A549 (cell line): ENCODE data around the gene DAB1.

Experiments used
- BHLHE40 ChIP-seq: IDR thresholded peaks from 2 replicates; pipeline ENCODE4 v1.6.1; 2012; ENCODE audit warnings: low read depth, low read length, inconsistent platforms
- CHD2 ChIP-seq: fragments of 150-350 bp; IDR thresholded peaks from 2 replicates; pipeline ENCODE4 v1.6.1; 2014; ENCODE audit warnings: low read length; ENCODE audit not compliant: partially characterized antibody
- HDAC2 ChIP-seq: fragments of 200-600 bp; sonication (generic); IDR thresholded peaks from 2 replicates; pipeline ENCODE4 v1.6.1; 2016
- KDM1A ChIP-seq: fragments of 200-600 bp; sonication (generic); IDR thresholded peaks from 2 replicates; pipeline ENCODE4 v1.6.1; 2016; ENCODE audit warnings: low read depth, mild to moderate bottlenecking
- MAFK ChIP-seq: fragments of 450-650 bp; IDR thresholded peaks from 2 replicates; pipeline ENCODE4 v1.6.1; 2014; ENCODE audit not compliant: partially characterized antibody
- POLR2A ChIP-seq: IDR thresholded peaks from 2 replicates; pipeline ENCODE4 v1.6.1; 2012; ENCODE audit warnings: mild to moderate bottlenecking, low read length
- POLR2AphosphoS2 ChIP-seq: conservative IDR thresholded peaks from 2 replicates; pipeline ENCODE4 v1.6.1; 2012; ENCODE audit warnings: low read length, improper control_type of control experiment, inconsistent platforms
- RAD21 ChIP-seq, 2 experiments: fragments of >200 bp in 1 of 2; sonication (Bioruptor Twin) in 1 of 2; formaldehyde crosslinking in 1 of 2; IDR thresholded peaks in 1 of 2; conservative IDR thresholded peaks in 1 of 2; 2 replicates in 1 of 2; 3 replicates in 1 of 2; pipeline ENCODE4 v1.6.1; 2012 to 2018; ENCODE audit warnings: inconsistent platforms in 1 of 2
- RCOR1 ChIP-seq: fragments of 150-350 bp; IDR thresholded peaks from 2 replicates; pipeline ENCODE4 v1.6.1; 2014; ENCODE audit warnings: antibody characterized with exemption, low read length, low read depth
- SREBF2 ChIP-seq: fragments of 450-650 bp; IDR thresholded peaks from 2 replicates; pipeline ENCODE4 v1.6.1; 2014; ENCODE audit warnings: mild to moderate bottlenecking, moderate library complexity
- TF ChIP-seq, protein P1 (sequence below): fragments of >200 bp; sonication (Bioruptor Twin); formaldehyde crosslinking; IDR thresholded peaks from 3 replicates; pipeline ENCODE4 v1.5.1; 2016
- TF ChIP-seq, protein P2 (sequence below): fragments of 450-650 bp; IDR thresholded peaks from 2 replicates; pipeline ENCODE4 v1.6.1; 2014; ENCODE audit warnings: antibody characterized with exemption
- TF ChIP-seq, protein P3 (sequence below): fragments of >200 bp; sonication (Bioruptor Twin); formaldehyde crosslinking; IDR thresholded peaks from 2 replicates; pipeline ENCODE4 v1.6.1; 2016
- TF ChIP-seq, protein P4 (sequence below): IDR thresholded peaks from 2 replicates; pipeline ENCODE4 v1.6.1; 2012

DNA sequence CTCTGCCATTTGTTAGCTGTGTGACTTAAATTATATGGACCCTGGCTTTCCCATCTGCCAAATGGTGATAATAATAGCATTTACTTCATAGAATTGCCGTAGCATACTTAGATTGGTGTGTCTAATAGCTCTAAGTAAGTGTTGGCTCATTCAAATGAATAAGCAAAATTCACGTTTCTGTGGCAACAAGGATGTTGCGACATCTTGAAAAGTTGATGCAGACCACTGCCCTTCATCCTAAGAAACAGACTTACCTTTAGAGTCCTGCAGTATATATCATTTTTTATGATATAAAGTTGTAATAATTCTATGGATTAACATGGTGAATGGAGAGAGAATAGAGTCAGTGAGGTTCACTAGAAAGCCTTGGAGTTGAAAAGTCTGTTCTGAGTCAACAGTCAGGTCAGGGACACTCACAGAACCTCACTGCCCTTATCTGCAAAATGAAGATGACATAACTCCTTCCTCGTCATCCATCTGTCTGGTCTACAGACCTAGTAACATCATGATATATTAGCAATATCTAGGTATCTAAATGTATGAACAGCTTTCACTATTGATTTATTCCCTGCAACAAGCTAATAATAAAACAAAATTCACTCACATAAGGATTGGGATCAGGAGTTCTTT lies 290.8 kb downstream of the DAB1 start:
- TF ChIP-seq RAD21 (conservative IDR thresholded peaks at IDR 0.05 in 1 of 2, IDR thresholded peaks at IDR 0.05 in 1 of 2) (no peak), CHD2 (no peak), SREBF2 (no peak), POLR2A (no peak), BHLHE40 (no peak), RCOR1 (no peak), KDM1A (no peak), POLR2AphosphoS2 (no peak), MAFK (no peak), HDAC2 (no peak)
- TF ChIP-seq, protein P1, sequence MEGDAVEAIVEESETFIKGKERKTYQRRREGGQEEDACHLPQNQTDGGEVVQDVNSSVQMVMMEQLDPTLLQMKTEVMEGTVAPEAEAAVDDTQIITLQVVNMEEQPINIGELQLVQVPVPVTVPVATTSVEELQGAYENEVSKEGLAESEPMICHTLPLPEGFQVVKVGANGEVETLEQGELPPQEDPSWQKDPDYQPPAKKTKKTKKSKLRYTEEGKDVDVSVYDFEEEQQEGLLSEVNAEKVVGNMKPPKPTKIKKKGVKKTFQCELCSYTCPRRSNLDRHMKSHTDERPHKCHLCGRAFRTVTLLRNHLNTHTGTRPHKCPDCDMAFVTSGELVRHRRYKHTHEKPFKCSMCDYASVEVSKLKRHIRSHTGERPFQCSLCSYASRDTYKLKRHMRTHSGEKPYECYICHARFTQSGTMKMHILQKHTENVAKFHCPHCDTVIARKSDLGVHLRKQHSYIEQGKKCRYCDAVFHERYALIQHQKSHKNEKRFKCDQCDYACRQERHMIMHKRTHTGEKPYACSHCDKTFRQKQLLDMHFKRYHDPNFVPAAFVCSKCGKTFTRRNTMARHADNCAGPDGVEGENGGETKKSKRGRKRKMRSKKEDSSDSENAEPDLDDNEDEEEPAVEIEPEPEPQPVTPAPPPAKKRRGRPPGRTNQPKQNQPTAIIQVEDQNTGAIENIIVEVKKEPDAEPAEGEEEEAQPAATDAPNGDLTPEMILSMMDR, result no peak
- TF ChIP-seq, protein P2, sequence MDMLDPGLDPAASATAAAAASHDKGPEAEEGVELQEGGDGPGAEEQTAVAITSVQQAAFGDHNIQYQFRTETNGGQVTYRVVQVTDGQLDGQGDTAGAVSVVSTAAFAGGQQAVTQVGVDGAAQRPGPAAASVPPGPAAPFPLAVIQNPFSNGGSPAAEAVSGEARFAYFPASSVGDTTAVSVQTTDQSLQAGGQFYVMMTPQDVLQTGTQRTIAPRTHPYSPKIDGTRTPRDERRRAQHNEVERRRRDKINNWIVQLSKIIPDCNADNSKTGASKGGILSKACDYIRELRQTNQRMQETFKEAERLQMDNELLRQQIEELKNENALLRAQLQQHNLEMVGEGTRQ, result no peak
- TF ChIP-seq, protein P3, sequence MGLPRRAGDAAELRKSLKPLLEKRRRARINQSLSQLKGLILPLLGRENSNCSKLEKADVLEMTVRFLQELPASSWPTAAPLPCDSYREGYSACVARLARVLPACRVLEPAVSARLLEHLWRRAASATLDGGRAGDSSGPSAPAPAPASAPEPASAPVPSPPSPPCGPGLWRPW, result no peak
- TF ChIP-seq, protein P4, sequence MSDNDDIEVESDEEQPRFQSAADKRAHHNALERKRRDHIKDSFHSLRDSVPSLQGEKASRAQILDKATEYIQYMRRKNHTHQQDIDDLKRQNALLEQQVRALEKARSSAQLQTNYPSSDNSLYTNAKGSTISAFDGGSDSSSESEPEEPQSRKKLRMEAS, result no peak
